Measurements from ENCODE around the gene TGFBR3.

DNA sequence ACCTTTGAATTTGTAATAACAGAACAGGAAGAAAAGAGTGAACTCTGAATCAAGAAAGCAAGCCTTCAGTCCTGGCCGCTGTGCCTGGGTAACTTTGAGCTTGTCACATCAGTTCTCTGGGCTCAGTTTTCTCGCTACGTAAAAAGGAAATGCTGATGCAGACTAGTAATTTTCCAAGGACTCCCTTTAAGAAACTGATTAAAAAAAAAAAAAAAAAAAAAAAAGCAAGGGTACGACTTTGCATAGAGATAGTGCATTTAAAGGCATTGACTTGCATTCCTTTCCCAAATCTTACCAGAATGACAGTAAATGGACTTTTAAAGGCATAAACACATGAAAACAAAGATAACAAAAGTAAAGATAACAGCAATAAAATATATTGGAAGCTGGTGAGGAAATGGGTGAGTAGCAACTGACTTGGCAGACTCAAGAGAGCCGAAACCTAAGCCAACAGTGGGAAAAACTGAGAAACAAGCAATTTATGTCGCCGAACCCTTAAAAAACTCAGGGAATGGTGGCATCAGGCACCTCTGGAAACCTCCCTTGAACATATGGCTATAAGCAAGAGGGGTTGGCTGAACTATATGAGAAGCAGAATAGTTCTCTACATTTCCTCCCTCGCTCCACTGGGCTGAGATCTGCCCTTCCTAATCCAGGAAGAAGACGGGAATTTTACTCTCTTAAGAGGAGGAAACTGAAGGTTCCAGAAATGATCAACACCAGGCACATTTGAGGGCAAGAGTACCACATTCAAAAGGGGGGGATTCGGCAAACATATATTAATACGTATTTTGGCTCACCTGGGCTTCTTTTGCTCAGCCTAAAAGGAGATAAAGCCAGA lies 196.1 kb downstream of the TGFBR3 start:
- TF ChIP-seq SP4 (IDR thresholded peaks at IDR 0.05; ENCODE audit: low read length) (no peak), POLR2A (IDR thresholded peaks at IDR 0.05; ENCODE audit: control extremely low read depth in 1 of 2, low read depth in 2 of 2, low read length in 2 of 2) (no peak), EGR1 (IDR thresholded peaks at IDR 0.05; ENCODE audit: borderline replicate concordance, low read depth, low read length) (no peak)
- TF ChIP-seq, protein P1, sequence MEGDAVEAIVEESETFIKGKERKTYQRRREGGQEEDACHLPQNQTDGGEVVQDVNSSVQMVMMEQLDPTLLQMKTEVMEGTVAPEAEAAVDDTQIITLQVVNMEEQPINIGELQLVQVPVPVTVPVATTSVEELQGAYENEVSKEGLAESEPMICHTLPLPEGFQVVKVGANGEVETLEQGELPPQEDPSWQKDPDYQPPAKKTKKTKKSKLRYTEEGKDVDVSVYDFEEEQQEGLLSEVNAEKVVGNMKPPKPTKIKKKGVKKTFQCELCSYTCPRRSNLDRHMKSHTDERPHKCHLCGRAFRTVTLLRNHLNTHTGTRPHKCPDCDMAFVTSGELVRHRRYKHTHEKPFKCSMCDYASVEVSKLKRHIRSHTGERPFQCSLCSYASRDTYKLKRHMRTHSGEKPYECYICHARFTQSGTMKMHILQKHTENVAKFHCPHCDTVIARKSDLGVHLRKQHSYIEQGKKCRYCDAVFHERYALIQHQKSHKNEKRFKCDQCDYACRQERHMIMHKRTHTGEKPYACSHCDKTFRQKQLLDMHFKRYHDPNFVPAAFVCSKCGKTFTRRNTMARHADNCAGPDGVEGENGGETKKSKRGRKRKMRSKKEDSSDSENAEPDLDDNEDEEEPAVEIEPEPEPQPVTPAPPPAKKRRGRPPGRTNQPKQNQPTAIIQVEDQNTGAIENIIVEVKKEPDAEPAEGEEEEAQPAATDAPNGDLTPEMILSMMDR (IDR thresholded peaks at IDR 0.05; ENCODE audit: control extremely low read depth in 1 of 3, insufficient read depth in 1 of 3, low read depth in 1 of 3, low read length in 3 of 3) = no peak

All from H1 (cell line).